Measurements from ENCODE around the gene NRSN1.

- TF ChIP-seq POLR2A (IDR thresholded peaks at IDR 0.05; ENCODE audit: low read length) = no peak
- TF ChIP-seq GATA1 (IDR thresholded peaks at IDR 0.05; ENCODE audit: low read depth, low read length) = no peak
Measured at GRCh38 chr6:24188578-24189080, 62.6 kb downstream of the NRSN1 start.
